K562 (cell line): ENCODE results near the gene PTCH1. TPM values are rescaled to one million over a fixed set of nuclear protein-coding genes. Genes with fewer than 3 reads are reported as not detected.

Experiments used
- CC2D1A ChIP-seq: fragments of 450-650 bp; IDR thresholded peaks from 2 replicates; pipeline ENCODE4 v1.6.1; 2017; ENCODE audit warnings: mild to moderate bottlenecking
- CCAR2 ChIP-seq: fragments of 200-400 bp; formaldehyde crosslinking; IDR thresholded peaks from 2 replicates; pipeline ENCODE4 v1.6.1; 2017; ENCODE audit warnings: mild to moderate bottlenecking, low read depth, low read length
- DDX20 ChIP-seq: fragments of 450-650 bp; IDR thresholded peaks from 2 replicates; pipeline ENCODE4 v1.6.1; 2016; ENCODE audit warnings: missing genetic modification characterization, low read depth, mild to moderate bottlenecking, missing compliant biosample characterization, moderate library complexity
- ETV1 ChIP-seq: fragments of 450-650 bp; conservative IDR thresholded peaks from 2 replicates; pipeline ENCODE4 v1.6.1; 2016; ENCODE audit warnings: missing genetic modification characterization, control low read depth, low read depth, missing compliant biosample characterization
- MAFF ChIP-seq: IDR thresholded peaks from 2 replicates; pipeline ENCODE4 v1.6.1; 2012; ENCODE audit warnings: low read length, improper control_type of control experiment
- NCOA1 ChIP-seq: fragments of 450-650 bp; IDR thresholded peaks from 2 replicates; pipeline ENCODE4 v1.6.1; 2016; ENCODE audit warnings: low read depth
- PRMT5 ChIP-seq: sonication (generic); formaldehyde crosslinking; IDR thresholded peaks from 2 replicates; pipeline ENCODE4 v1.5.0; 2020; ENCODE audit warnings: missing genetic modification reagents
- RFX7 ChIP-seq: fragments of 250-450 bp; sonication (Bioruptor Pico); IDR thresholded peaks from 2 replicates; pipeline ENCODE4 v1.5.1; 2021; ENCODE audit warnings: mild to moderate bottlenecking
- RNF2 ChIP-seq: sonication (generic); IDR thresholded peaks from 2 replicates; pipeline ENCODE4 v1.6.1; 2016
- SAFB ChIP-seq: fragments of 200-400 bp; formaldehyde crosslinking; IDR thresholded peaks from 2 replicates; pipeline ENCODE4 v1.6.1; 2017; ENCODE audit warnings: low read depth, low read length, borderline replicate concordance
- SMARCA4 ChIP-seq: fragments of 450-650 bp; IDR thresholded peaks from 2 replicates; pipeline ENCODE4 v1.6.1; 2016
- ZFX ChIP-seq: sonication (generic); formaldehyde crosslinking; IDR thresholded peaks from 2 replicates; pipeline ENCODE4 v1.8.0; 2022; ENCODE audit warnings: mild to moderate bottlenecking, missing genetic modification reagents, moderate library complexity
- ZKSCAN1 ChIP-seq: fragments of 150-350 bp; IDR thresholded peaks from 2 replicates; pipeline ENCODE4 v1.6.1; 2016; ENCODE audit warnings: low read depth, low read length
- ZNF354B ChIP-seq: fragments of 250-450 bp; sonication (Bioruptor Pico); IDR thresholded peaks from 2 replicates; pipeline ENCODE4 v1.4.0; 2020
- ZNF431 ChIP-seq: sonication (generic); formaldehyde crosslinking; IDR thresholded peaks from 2 replicates; pipeline ENCODE4 v1.8.0; 2022; ENCODE audit warnings: mild to moderate bottlenecking, missing genetic modification reagents
- polyA plus RNA-seq, 8 experiments: library from polyadenylated mRNA; depleted of rRNA in 4 of 8; stranded (reverse) in 5 of 8; unstranded in 3 of 8; fragments of >200 nt; fragmentation: Nextera tagmentation in 2 of 8; fragmentation: Illumina TruSeq in 1 of 8; extraction: Ambion mirVana in 2 of 8; extraction: Trizol in 1 of 8; gene quantifications; 2 replicates each; pipeline versions ENCODE4 v1.2.1 to v1.2.3, GENCODE V29; 2011 to 2014; ENCODE audit warnings: inconsistent platforms in 1 of 8, missing spikeins in 1 of 8
- total RNA-seq, 7 experiments: library from RNA; depleted of rRNA in 6 of 7; stranded (reverse); fragments of >200 nt in 6 of 7; fragmentation: Illumina TruSeq in 2 of 7; extraction: Trizol in 2 of 7; gene quantifications; 2 replicates each; pipeline versions ENCODE4 v1.2.1 to v1.2.3, GENCODE V29; 2011 to 2021; ENCODE audit warnings: low replicate concordance in 1 of 7
- TF ChIP-seq, protein P1 (sequence below): fragments of 450-650 bp; IDR thresholded peaks from 2 replicates; pipeline ENCODE4 v1.6.1; 2016; ENCODE audit warnings: mild to moderate bottlenecking, moderate library complexity
- TF ChIP-seq, protein P2 (sequence below): fragments of 250-450 bp; sonication (Bioruptor Pico); IDR thresholded peaks from 2 replicates; pipeline ENCODE4 v1.4.0; 2020; ENCODE audit warnings: mild to moderate bottlenecking, moderate library complexity

Gene PTCH1
- total and polyA plus RNA-seq, 9 of the 15 experiments (the other 6 are each of a cell fraction or from before 2014, with no cell fraction given), result 0.70 to 9.9 (median 3.8) TPM

DNA sequence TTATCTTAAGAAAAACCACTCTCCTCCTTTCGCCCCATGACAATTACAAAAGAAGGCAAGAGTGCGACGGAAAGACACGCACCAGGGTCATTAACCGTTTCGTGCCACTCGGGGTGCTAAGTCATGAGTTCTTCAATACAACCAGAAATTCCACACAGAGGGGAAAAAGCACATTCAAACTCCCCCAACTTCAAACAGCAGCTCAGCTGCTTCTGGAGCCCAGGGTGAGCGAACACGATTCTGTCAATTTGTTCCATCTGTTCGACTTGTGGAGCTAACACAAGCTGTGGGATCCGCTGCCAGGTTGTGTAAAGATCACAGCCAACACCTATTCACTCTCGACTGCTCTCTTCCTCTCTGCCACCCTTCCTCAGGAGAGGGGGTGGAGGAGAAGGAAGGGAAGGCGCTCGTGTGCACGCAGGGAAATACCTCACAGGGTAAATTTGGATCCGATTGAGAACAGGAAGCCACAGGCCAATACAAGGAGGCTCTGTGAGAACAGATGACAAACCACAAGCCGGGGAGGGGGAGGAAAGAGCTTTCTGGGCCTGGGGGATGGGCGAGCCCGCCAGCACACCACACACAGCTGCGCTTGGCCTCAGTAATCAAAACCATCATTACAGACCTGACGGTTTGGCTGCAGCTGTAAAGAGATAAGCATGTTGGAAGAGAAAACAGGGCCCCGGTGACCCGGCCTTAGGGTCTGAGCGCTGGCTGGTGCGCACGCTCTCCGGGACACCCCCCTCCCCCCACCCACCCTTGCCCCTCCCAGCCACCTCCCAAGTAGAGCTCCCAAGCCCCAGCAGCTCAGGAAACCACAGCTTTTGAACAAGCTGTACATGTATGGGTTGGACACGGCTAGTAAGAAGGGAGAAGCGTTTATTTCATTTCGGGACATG lies 54.3 kb downstream of the PTCH1 start (continued):
- TF ChIP-seq, protein P1, sequence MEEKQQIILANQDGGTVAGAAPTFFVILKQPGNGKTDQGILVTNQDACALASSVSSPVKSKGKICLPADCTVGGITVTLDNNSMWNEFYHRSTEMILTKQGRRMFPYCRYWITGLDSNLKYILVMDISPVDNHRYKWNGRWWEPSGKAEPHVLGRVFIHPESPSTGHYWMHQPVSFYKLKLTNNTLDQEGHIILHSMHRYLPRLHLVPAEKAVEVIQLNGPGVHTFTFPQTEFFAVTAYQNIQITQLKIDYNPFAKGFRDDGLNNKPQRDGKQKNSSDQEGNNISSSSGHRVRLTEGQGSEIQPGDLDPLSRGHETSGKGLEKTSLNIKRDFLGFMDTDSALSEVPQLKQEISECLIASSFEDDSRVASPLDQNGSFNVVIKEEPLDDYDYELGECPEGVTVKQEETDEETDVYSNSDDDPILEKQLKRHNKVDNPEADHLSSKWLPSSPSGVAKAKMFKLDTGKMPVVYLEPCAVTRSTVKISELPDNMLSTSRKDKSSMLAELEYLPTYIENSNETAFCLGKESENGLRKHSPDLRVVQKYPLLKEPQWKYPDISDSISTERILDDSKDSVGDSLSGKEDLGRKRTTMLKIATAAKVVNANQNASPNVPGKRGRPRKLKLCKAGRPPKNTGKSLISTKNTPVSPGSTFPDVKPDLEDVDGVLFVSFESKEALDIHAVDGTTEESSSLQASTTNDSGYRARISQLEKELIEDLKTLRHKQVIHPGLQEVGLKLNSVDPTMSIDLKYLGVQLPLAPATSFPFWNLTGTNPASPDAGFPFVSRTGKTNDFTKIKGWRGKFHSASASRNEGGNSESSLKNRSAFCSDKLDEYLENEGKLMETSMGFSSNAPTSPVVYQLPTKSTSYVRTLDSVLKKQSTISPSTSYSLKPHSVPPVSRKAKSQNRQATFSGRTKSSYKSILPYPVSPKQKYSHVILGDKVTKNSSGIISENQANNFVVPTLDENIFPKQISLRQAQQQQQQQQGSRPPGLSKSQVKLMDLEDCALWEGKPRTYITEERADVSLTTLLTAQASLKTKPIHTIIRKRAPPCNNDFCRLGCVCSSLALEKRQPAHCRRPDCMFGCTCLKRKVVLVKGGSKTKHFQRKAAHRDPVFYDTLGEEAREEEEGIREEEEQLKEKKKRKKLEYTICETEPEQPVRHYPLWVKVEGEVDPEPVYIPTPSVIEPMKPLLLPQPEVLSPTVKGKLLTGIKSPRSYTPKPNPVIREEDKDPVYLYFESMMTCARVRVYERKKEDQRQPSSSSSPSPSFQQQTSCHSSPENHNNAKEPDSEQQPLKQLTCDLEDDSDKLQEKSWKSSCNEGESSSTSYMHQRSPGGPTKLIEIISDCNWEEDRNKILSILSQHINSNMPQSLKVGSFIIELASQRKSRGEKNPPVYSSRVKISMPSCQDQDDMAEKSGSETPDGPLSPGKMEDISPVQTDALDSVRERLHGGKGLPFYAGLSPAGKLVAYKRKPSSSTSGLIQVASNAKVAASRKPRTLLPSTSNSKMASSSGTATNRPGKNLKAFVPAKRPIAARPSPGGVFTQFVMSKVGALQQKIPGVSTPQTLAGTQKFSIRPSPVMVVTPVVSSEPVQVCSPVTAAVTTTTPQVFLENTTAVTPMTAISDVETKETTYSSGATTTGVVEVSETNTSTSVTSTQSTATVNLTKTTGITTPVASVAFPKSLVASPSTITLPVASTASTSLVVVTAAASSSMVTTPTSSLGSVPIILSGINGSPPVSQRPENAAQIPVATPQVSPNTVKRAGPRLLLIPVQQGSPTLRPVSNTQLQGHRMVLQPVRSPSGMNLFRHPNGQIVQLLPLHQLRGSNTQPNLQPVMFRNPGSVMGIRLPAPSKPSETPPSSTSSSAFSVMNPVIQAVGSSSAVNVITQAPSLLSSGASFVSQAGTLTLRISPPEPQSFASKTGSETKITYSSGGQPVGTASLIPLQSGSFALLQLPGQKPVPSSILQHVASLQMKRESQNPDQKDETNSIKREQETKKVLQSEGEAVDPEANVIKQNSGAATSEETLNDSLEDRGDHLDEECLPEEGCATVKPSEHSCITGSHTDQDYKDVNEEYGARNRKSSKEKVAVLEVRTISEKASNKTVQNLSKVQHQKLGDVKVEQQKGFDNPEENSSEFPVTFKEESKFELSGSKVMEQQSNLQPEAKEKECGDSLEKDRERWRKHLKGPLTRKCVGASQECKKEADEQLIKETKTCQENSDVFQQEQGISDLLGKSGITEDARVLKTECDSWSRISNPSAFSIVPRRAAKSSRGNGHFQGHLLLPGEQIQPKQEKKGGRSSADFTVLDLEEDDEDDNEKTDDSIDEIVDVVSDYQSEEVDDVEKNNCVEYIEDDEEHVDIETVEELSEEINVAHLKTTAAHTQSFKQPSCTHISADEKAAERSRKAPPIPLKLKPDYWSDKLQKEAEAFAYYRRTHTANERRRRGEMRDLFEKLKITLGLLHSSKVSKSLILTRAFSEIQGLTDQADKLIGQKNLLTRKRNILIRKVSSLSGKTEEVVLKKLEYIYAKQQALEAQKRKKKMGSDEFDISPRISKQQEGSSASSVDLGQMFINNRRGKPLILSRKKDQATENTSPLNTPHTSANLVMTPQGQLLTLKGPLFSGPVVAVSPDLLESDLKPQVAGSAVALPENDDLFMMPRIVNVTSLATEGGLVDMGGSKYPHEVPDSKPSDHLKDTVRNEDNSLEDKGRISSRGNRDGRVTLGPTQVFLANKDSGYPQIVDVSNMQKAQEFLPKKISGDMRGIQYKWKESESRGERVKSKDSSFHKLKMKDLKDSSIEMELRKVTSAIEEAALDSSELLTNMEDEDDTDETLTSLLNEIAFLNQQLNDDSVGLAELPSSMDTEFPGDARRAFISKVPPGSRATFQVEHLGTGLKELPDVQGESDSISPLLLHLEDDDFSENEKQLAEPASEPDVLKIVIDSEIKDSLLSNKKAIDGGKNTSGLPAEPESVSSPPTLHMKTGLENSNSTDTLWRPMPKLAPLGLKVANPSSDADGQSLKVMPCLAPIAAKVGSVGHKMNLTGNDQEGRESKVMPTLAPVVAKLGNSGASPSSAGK, result peak; percentile 59
- TF ChIP-seq ETV1 (tag) (peak; percentile 96), ZFX (CRISPR knock-in tag) (peak; percentile 42), CC2D1A (peak; percentile 95), NCOA1 (peak; percentile 94), DDX20 (no peak), RFX7 (no peak), SAFB (no peak), ZNF354B (CRISPR knock-in tag) (no peak), ZKSCAN1 (peak; percentile 79), MAFF (no peak; the same call in 1 of the 2 replicates), ZNF431 (peak; percentile 64; the same call in 1 of the 2 replicates), CCAR2 (no peak), RNF2 (peak; percentile 99), PRMT5 (CRISPR knock-in tag) (no peak), SMARCA4 (peak; percentile 90)
- TF ChIP-seq, protein P2, sequence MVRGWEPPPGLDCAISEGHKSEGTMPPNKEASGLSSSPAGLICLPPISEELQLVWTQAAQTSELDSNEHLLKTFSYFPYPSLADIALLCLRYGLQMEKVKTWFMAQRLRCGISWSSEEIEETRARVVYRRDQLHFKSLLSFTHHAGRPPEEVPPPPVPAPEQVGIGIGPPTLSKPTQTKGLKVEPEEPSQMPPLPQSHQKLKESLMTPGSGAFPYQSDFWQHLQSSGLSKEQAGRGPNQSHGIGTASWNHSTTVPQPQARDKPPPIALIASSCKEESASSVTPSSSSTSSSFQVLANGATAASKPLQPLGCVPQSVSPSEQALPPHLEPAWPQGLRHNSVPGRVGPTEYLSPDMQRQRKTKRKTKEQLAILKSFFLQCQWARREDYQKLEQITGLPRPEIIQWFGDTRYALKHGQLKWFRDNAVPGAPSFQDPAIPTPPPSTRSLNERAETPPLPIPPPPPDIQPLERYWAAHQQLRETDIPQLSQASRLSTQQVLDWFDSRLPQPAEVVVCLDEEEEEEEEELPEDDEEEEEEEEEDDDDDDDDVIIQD (CRISPR knock-in tag), result no peak
